Gastroesophageal sphincter (tissue), 4 donors: Measurements from ENCODE around the gene ZBTB43. TPM values are rescaled to one million over a fixed set of nuclear protein-coding genes. Genes with fewer than 3 reads are reported as not detected.
"Not testable (repeated sequence)": the region's sequence is repeated elsewhere in the genome, so short reads cannot be mapped to it uniquely, and the experiment has no call there.

ENCODE experiments used
- ATAC-seq: fragments of 150-250 bp; one replicate; pipeline ENCODE4 v1.9.1; 2016; ENCODE audit warnings: mild to moderate bottlenecking, moderate library complexity
- H3K27ac ChIP-seq, 4 donors: fragments of 200-600 bp; sonication (generic) in 3 of 4; 1 replicate in 3 of 4; 2 replicates in 1 of 4; pipeline ENCODE4 v1.5.1; 2016 to 2019
- H3K27me3 ChIP-seq: fragments of 200-600 bp; sonication (generic); one replicate; pipeline ENCODE4 v1.5.1; 2019
- H3K36me3 ChIP-seq, 2 donors: fragments of 200-600 bp; sonication (generic); one replicate each; pipeline ENCODE4 v1.5.1; 2019; ENCODE audit warnings: control low read depth in 1 of 2
- H3K4me1 ChIP-seq, 3 donors: fragments of 200-600 bp; sonication (generic); 1 replicate in 2 of 3; 2 replicates in 1 of 3; pipeline ENCODE4 v1.5.1; 2016 to 2019; ENCODE audit warnings: control low read depth in 2 of 3
- H3K4me3 ChIP-seq, 2 donors: fragments of 200-600 bp; sonication (generic); one replicate each; pipeline ENCODE4 v1.5.1; 2019; ENCODE audit warnings: mild to moderate bottlenecking in 1 of 2, moderate library complexity in 1 of 2
- H3K9me3 ChIP-seq, 3 donors: fragments of 200-600 bp; sonication (generic); one replicate each; pipeline ENCODE4 v1.5.1; 2017 to 2019; ENCODE audit warnings: control low read depth in 2 of 3
- EP300 ChIP-seq: sonication (generic); formaldehyde crosslinking; IDR thresholded peaks from one replicate; pipeline ENCODE4 v1.6.1; 2017; ENCODE audit warnings: antibody characterized with exemption, mild to moderate bottlenecking
- POLR2A ChIP-seq, 2 donors: fragments of 450-650 bp; IDR thresholded peaks; one replicate each; pipeline ENCODE4 v1.6.1; 2017; ENCODE audit warnings: antibody characterized with exemption in 2 of 2, mild to moderate bottlenecking in 2 of 2, moderate library complexity in 1 of 2
- POLR2AphosphoS5 ChIP-seq: sonication (generic); formaldehyde crosslinking; IDR thresholded peaks from one replicate; pipeline ENCODE4 v1.6.1; 2017; ENCODE audit warnings: antibody characterized with exemption
- WGBS, 2 donors: methylation state at CpG; one replicate each; pipeline ENCODE4 v1.1.5; 2018; ENCODE audit warnings: low coverage in 1 of 2; 5-methylcytosine and 5-hydroxymethylcytosine counted together
- total RNA-seq, 4 donors: library from RNA; depleted of rRNA; stranded (reverse); fragments of >200 nt; gene quantifications; one replicate each; pipeline ENCODE4 v1.1.0, GENCODE V29; 2016
- TF ChIP-seq, protein P1 (sequence below), 4 experiments: fragments of 200-600 bp in 2 of 4; fragments of 450-650 bp in 2 of 4; sonication (generic) in 1 of 4; IDR thresholded peaks; one replicate each; pipeline ENCODE4 v1.5.1; 2017 to 2019; ENCODE audit warnings: antibody characterized with exemption in 4 of 4, mild to moderate bottlenecking in 2 of 4, moderate library complexity in 2 of 4

ZBTB43 gene
- total RNA-seq, 4 donors from 2014 or later = 9.7 to 12.3 (median 10.7) TPM

DNA sequence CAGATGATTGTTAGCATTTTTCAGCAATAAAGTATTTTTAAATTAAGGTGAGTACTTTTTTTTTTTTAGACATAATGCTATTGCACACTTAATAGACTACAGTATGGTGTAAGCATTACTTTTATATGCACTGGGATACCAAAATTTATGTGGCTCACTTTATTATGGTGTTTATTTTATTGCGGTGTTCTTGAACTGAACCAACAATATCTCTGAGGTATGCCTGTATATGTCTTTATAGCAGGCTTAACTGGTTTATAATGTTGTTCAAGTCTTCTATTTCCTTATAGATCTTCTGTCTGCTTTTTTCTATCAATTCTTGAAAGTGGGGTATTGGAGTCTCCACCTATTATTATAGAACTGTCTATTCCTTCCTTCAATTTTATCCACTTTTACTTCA lies 18.0 kb downstream of the ZBTB43 start:
- TF ChIP-seq POLR2A (IDR thresholded peaks at IDR 0.05) (no peak), EP300 (no peak), POLR2AphosphoS5 (no peak)
- TF ChIP-seq, protein P1, sequence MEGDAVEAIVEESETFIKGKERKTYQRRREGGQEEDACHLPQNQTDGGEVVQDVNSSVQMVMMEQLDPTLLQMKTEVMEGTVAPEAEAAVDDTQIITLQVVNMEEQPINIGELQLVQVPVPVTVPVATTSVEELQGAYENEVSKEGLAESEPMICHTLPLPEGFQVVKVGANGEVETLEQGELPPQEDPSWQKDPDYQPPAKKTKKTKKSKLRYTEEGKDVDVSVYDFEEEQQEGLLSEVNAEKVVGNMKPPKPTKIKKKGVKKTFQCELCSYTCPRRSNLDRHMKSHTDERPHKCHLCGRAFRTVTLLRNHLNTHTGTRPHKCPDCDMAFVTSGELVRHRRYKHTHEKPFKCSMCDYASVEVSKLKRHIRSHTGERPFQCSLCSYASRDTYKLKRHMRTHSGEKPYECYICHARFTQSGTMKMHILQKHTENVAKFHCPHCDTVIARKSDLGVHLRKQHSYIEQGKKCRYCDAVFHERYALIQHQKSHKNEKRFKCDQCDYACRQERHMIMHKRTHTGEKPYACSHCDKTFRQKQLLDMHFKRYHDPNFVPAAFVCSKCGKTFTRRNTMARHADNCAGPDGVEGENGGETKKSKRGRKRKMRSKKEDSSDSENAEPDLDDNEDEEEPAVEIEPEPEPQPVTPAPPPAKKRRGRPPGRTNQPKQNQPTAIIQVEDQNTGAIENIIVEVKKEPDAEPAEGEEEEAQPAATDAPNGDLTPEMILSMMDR (IDR thresholded peaks at IDR 0.05) = no peak
- H3K27ac ChIP-seq = no peak overlapping the region
- H3K4me3 ChIP-seq = no peak overlapping the region
- no peak for ATAC-seq
- H3K4me1 ChIP-seq = peaks cover 0 to 6% (median 0%) of the 10 kb centered on the region in 3 donors
- H3K9me3 ChIP-seq = peaks cover 0 to 22% (median 0%) of the 10 kb centered on the region in 3 donors
- peaks cover 0 to 38% of the 10 kb centered on the region in 2 donors for H3K36me3 ChIP-seq
- no peaks in the 10 kb centered on the region for H3K27me3 ChIP-seq
- WGBS, 2 donors = 93 to 100% methylated on average over 1 of the region's 1 CpG

DNA sequence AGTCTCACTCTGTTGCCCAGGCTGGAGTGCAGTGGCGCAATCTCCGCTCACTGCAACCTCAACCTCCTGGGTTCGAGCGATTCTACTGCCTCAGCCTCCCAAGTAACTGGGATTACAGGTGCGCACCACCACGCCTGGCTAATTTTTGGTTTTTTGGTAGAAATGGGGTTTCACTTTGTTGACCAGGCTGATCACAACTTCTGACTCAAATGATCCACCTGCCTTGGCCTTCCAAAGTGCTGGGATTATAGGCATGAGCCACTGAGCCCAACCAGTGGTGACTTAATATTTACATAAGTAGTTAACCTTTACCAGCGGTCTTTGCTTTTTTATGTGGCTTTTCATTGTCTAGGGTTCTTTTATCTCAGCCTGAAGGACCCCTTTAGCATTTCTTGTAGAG lies 19.2 kb downstream of the ZBTB43 start:
- H3K27me3 ChIP-seq, ATAC-seq, H3K4me1 ChIP-seq, H3K4me3 ChIP-seq, H3K27ac ChIP-seq: not testable (repeated sequence)
- Histone ChIP-seq H3K9me3 (peaks cover 0 to 12% (median 0%) of the 10 kb centered on the region in 3 donors), H3K36me3 (peaks cover 0 to 29% of the 10 kb centered on the region in 2 donors)
- 92 to 97% methylated on average over 2 to 5 of the region's 7 CpGs for WGBS, 2 donors

DNA sequence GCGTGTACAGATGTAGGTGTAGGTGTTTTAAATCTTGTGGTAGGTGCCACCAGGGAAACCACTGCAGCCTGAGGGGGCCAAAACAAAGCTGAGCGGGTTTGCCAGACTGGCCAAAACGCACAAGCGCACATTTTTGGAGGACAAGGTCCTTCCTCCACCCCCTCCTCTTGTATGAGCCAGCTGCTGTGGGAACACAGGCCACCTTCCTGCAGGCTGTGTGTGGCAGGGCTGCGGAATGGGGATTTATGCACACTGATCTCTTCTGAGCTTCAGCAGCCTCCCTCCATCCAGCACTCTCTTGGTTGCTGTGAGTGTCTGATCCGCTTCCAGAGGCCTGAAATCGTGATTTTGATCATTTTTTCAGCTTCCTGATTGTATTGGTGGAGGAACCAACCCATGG lies 22.4 kb downstream of the ZBTB43 start:
- no peaks in the 10 kb centered on the region for H3K9me3 ChIP-seq
- ATAC-seq = no peak
- H3K27ac ChIP-seq = no peak overlapping the region
- H3K36me3 ChIP-seq = peaks cover 0 to 35% of the 10 kb centered on the region in 2 donors
- H3K4me1 ChIP-seq = peaks cover 0 to 5% (median 0%) of the 10 kb centered on the region in 3 donors
- TF ChIP-seq EP300 = no peak
- no peak for TF ChIP-seq POLR2AphosphoS5
- TF ChIP-seq POLR2A (IDR thresholded peaks at IDR 0.05) = no peak
- TF ChIP-seq, protein P1 (IDR thresholded peaks at IDR 0.05) = no peak
- 92 to 100% methylated on average over 1 to 4 of the region's 7 CpGs for WGBS, 2 donors
- H3K27me3 ChIP-seq = no peaks in the 10 kb centered on the region
- no peak overlapping the region for H3K4me3 ChIP-seq

DNA sequence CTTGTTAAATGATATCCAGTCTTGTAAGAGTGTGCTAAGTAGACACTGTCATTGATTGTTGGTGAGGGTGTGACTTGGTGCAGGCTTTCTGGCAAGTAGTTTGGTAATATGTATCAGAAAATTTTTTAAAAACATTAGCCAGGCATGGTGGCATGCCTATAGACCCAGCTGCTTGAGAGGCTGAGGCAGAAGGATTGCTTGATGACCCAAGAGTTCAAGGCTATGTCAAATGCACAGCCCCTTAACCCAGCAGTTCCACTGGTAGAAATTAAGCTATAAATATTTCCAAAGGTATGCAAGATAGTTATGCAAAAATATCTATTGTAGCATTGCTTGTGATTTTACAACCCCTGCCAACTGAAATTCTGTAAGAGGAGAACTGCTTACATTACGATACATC lies 24.2 kb downstream of the ZBTB43 start:
- no peaks in the 10 kb centered on the region for H3K27me3 ChIP-seq
- H3K36me3 ChIP-seq = peaks cover 0 to 52% of the 10 kb centered on the region in 2 donors
- ATAC-seq = no peak
- peaks cover 0 to 4% (median 0%) of the 10 kb centered on the region in 3 donors for H3K4me1 ChIP-seq
- 78 to 92% methylated on average over 1 of the region's 1 CpG for WGBS, 2 donors
- H3K4me3 ChIP-seq = no peak overlapping the region
- no peaks in the 10 kb centered on the region for H3K9me3 ChIP-seq
- TF ChIP-seq, protein P1 (IDR thresholded peaks at IDR 0.05) = no peak
- TF ChIP-seq POLR2AphosphoS5 (no peak), EP300 (no peak), POLR2A (IDR thresholded peaks at IDR 0.05) (no peak)
- H3K27ac ChIP-seq = no peak overlapping the region

DNA sequence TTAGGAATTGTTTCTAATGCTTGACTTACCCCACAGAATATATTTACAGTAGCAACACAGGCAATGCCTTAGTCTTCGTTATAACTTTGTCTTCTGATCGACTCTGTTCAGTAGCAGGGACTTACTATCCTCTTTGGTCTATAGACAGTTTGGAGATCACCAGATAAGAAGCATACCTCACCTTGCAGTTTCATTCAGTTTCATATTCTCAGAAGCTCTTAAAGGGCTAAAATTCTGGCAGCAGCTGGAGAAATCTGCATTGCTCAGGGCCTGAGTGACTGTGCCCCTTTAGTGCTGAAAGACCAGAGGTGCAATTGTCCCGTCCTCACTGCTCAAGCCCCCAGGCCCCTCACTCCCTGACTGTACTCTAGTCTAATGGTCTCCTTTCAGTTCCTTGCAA lies 26.0 kb downstream of the ZBTB43 start:
- TF ChIP-seq POLR2A (IDR thresholded peaks at IDR 0.05) (no peak), POLR2AphosphoS5 (no peak), EP300 (no peak)
- TF ChIP-seq, protein P1 (IDR thresholded peaks at IDR 0.05) = no peak
- Histone ChIP-seq H3K9me3 (no peaks in the 10 kb centered on the region), H3K27ac (no peak overlapping the region), H3K27me3 (no peaks in the 10 kb centered on the region), H3K36me3 (peaks cover 0 to 54% of the 10 kb centered on the region in 2 donors), H3K4me1 (peaks cover 0 to 9% (median 0%) of the 10 kb centered on the region in 3 donors), H3K4me3 (no peak overlapping the region)
- WGBS, 2 donors = 86 to 100% methylated on average over 3 of the region's 3 CpGs
- no peak for ATAC-seq
